ENCODE measurements around the gene GPATCH4. TPM values are rescaled to one million over a fixed set of nuclear protein-coding genes. Genes with fewer than 3 reads are reported as not detected.

GPATCH4 gene
- total RNA-seq, 2 donors from 2014 or later, result 8.9 to 9.6 TPM

DNA sequence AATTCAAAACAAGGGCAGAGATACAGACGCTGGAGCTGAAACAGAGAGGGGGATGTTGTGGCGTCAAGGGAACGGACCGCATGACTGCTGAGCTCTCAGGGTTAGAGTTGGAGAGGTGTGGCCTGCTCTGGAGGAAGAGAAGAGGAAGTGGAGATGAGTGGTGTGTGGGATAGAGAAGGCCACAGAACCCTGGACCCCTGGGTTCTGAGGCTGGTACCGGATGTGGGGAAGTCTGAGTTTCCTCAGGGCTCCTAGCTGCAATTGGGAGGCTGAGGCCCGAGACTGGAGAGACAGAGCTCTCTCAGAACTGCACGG is 42.5 kb upstream of the GPATCH4 start:
- H3K36me3 ChIP-seq (replicated peaks in 1 of 2; ENCODE audit: insufficient read depth in 1 of 2, low read depth in 2 of 2), result no peaks in the 10 kb centered on the region
- ATAC-seq, result no peak
- H3K27me3 ChIP-seq, result peaks cover 0 to 22% of the 10 kb centered on the region in 2 donors
- no peaks in the 10 kb centered on the region for H3K9me3 ChIP-seq
- no peak overlapping the region for H3K27ac ChIP-seq
- WGBS, 2 donors, result 56 to 80% methylated on average over 6 to 7 of the region's 7 CpGs
- DNase-seq, result no peak
- intact Hi-C loops (cut with DNase I), result no loop called here
- H3K4me3 ChIP-seq, result no peak overlapping the region
- peaks cover 19% of the 10 kb centered on the region for H3K4me1 ChIP-seq
- TF ChIP-seq, protein P1, sequence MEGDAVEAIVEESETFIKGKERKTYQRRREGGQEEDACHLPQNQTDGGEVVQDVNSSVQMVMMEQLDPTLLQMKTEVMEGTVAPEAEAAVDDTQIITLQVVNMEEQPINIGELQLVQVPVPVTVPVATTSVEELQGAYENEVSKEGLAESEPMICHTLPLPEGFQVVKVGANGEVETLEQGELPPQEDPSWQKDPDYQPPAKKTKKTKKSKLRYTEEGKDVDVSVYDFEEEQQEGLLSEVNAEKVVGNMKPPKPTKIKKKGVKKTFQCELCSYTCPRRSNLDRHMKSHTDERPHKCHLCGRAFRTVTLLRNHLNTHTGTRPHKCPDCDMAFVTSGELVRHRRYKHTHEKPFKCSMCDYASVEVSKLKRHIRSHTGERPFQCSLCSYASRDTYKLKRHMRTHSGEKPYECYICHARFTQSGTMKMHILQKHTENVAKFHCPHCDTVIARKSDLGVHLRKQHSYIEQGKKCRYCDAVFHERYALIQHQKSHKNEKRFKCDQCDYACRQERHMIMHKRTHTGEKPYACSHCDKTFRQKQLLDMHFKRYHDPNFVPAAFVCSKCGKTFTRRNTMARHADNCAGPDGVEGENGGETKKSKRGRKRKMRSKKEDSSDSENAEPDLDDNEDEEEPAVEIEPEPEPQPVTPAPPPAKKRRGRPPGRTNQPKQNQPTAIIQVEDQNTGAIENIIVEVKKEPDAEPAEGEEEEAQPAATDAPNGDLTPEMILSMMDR (IDR thresholded peaks at IDR 0.05), result no peak
- no peak for TF ChIP-seq POLR2A (IDR thresholded peaks at IDR 0.05)

- WGBS, 2 donors, result 64 to 82% methylated on average over 6 of the region's 7 CpGs
- TF ChIP-seq, protein P1 (IDR thresholded peaks at IDR 0.05), result no peak
- TF ChIP-seq POLR2A (IDR thresholded peaks at IDR 0.05), result no peak
Observed at GRCh38 chr1:156643049-156643777, 41.9 kb upstream of the GPATCH4 start.

GRCh38 chr1:156642265-156643048 is 41.2 kb upstream of the GPATCH4 start:
- no peaks in the 10 kb centered on the region for H3K36me3 ChIP-seq (replicated peaks in 1 of 2; ENCODE audit: insufficient read depth in 1 of 2, low read depth in 2 of 2)
- peak; percentile 7 for ATAC-seq
- H3K4me1 ChIP-seq, result peaks cover 15% of the 10 kb centered on the region
- H3K27me3 ChIP-seq, result peaks cover 0 to 22% of the 10 kb centered on the region in 2 donors
- no peak for TF ChIP-seq POLR2A (IDR thresholded peaks at IDR 0.05)
- TF ChIP-seq, protein P1 (IDR thresholded peaks at IDR 0.05), result no peak
- H3K4me3 ChIP-seq, result no peak overlapping the region
- intact Hi-C loops (cut with DNase I), result no loop called here
- no peaks in the 10 kb centered on the region for H3K9me3 ChIP-seq
- DNase-seq, result no peak
- H3K27ac ChIP-seq, result no peak overlapping the region
- WGBS, 2 donors, result 9 to 18% methylated on average over 15 to 37 of the region's 40 CpGs

More at GRCh38 chr1:156643049-156643777, 41.9 kb upstream of the GPATCH4 start:
- Histone ChIP-seq H3K27me3 (peaks cover 0 to 22% of the 10 kb centered on the region in 2 donors), H3K4me3 (no peak overlapping the region), H3K9me3 (no peaks in the 10 kb centered on the region), H3K36me3 (replicated peaks in 1 of 2; ENCODE audit: insufficient read depth in 1 of 2, low read depth in 2 of 2) (no peaks in the 10 kb centered on the region), H3K27ac (no peak overlapping the region), H3K4me1 (peaks cover 15% of the 10 kb centered on the region)
- intact Hi-C loops (cut with DNase I), result no loop called here
- ATAC-seq, result no peak
- DNase-seq, result no peak

GRCh38 chr1:156641761-156642264 is 40.5 kb upstream of the GPATCH4 start, which contains the start of gene BCAN:
Gene BCAN, plus strand, starts transcription at chr1:156642117. Its CDS starts 3,938 bp downstream, at chr1:156646055.
- DNase-seq (no peak), ATAC-seq (peak; percentile 42)
- peaks cover 0 to 22% of the 10 kb centered on the region in 2 donors for H3K27me3 ChIP-seq
- intact Hi-C loops (cut with DNase I), result no loop called here
- TF ChIP-seq POLR2A (IDR thresholded peaks at IDR 0.05), result no peak
- TF ChIP-seq, protein P1 (IDR thresholded peaks at IDR 0.05), result no peak
- peaks cover 15% of the 10 kb centered on the region for H3K4me1 ChIP-seq
- no peak within 1 kb of the TSS for H3K27ac ChIP-seq
- no peaks in the 10 kb centered on the region for H3K36me3 ChIP-seq (replicated peaks in 1 of 2; ENCODE audit: insufficient read depth in 1 of 2, low read depth in 2 of 2)
- WGBS, 2 donors, result 0 to 1% methylated on average over 13 to 31 of the region's 46 CpGs
- H3K4me3 ChIP-seq, result no peak within 1 kb of the TSS
- no peaks in the 10 kb centered on the region for H3K9me3 ChIP-seq
